Anterior cingulate cortex (tissue), 58 donors: ENCODE data around the gene CAGE1.

Source experiments
- DNase-seq, 58 donors: peaks; one replicate each; lab custom pipeline; 2025; lab: John Stamatoyannopoulos, UW

Gene CAGE1

GRCh38 chr6:7313505-7314165 lies 75.9 kb downstream of the CAGE1 start:
- DNase-seq: peak in 1 of 58 donors; percentile 2

GRCh38 chr6:7312616-7313504 lies 76.7 kb downstream of the CAGE1 start, which contains the start of gene SSR1:
Gene SSR1, minus strand, starts transcription at chr6:7313199. Its CDS starts 79 bp downstream, at chr6:7313120.
- peak; percentile 79 to 99 (median 97) for DNase-seq

- DNase-seq: peak in 8 of 58 donors; percentile 5 to 55 (median 36)
These were observed 77.5 kb downstream of the CAGE1 start for GRCh38 chr6:7311917-7312615.

GRCh38 chr6:7311176-7311575 lies 78.4 kb downstream of the CAGE1 start:
- DNase-seq: no peak

- DNase-seq: no peak
These were observed 80.5 kb downstream of the CAGE1 start for GRCh38 chr6:7309050-7309449.

- no peak for DNase-seq
These were observed 82.0 kb downstream of the CAGE1 start for GRCh38 chr6:7307533-7307932.

GRCh38 chr6:7304821-7305220 lies 84.7 kb downstream of the CAGE1 start:
- no peak for DNase-seq

- DNase-seq: no peak
These were observed 87.8 kb downstream of the CAGE1 start for GRCh38 chr6:7301702-7302101.

- DNase-seq: no peak
These were observed 88.6 kb downstream of the CAGE1 start for GRCh38 chr6:7300926-7301325.

GRCh38 chr6:7298113-7298512 lies 91.4 kb downstream of the CAGE1 start:
- DNase-seq: no peak

GRCh38 chr6:7296602-7297001 lies 92.9 kb downstream of the CAGE1 start:
- DNase-seq: no peak

GRCh38 chr6:7295916-7296315 lies 93.6 kb downstream of the CAGE1 start:
- no peak for DNase-seq

GRCh38 chr6:7292596-7293255 lies 96.8 kb downstream of the CAGE1 start:
- no peak for DNase-seq

- no peak for DNase-seq
These were observed 99.5 kb downstream of the CAGE1 start for GRCh38 chr6:7290079-7290478.

GRCh38 chr6:7285416-7285815 lies 104.1 kb downstream of the CAGE1 start:
- DNase-seq: no peak

- no peak for DNase-seq
These were observed 105.9 kb downstream of the CAGE1 start for GRCh38 chr6:7283676-7284075.

GRCh38 chr6:7282097-7282906 lies 107.2 kb downstream of the CAGE1 start:
- no peak for DNase-seq
